Neural cell (in vitro differentiated cells): ENCODE results near the gene MYBPC2.

ENCODE experiments used
- CTCF ChIP-seq: fragments of 450-650 bp; IDR thresholded peaks from 2 replicates; pipeline ENCODE4 v1.5.1; 2014; ENCODE audit warnings: antibody characterized with exemption, mild to moderate bottlenecking, moderate library complexity; ENCODE audit not compliant: poor library complexity, severe bottlenecking
- EP300 ChIP-seq: fragments of 450-650 bp; conservative IDR thresholded peaks from 2 replicates; pipeline ENCODE4 v1.6.1; 2014; ENCODE audit warnings: antibody characterized with exemption, mild to moderate bottlenecking, moderate library complexity; ENCODE audit not compliant: poor library complexity, severe bottlenecking
- EZH2 ChIP-seq: fragments of 200-600, 300-800 bp; shearing (Covaris generic), sonication (generic); IDR thresholded peaks from 2 replicates; pipeline ENCODE4 v1.6.1; 2014; ENCODE audit warnings: antibody characterized with exemption, low read length, borderline replicate concordance, mild to moderate bottlenecking; ENCODE audit not compliant: insufficient read depth, poor library complexity, severe bottlenecking
- POLR2AphosphoS5 ChIP-seq: IDR thresholded peaks from 2 replicates; pipeline ENCODE4 v1.6.1; 2012
- SMC3 ChIP-seq: fragments of 450-650 bp; conservative IDR thresholded peaks from 2 replicates; pipeline ENCODE4 v1.6.1; 2014; ENCODE audit warnings: antibody characterized with exemption, mild to moderate bottlenecking, moderate library complexity; ENCODE audit not compliant: poor library complexity
- TAF1 ChIP-seq: IDR thresholded peaks from 2 replicates; pipeline ENCODE4 v1.6.1; 2012; ENCODE audit warnings: low read depth

- no peak for TF ChIP-seq CTCF
- no peak for TF ChIP-seq EZH2
- no peak for TF ChIP-seq POLR2AphosphoS5
- TF ChIP-seq EP300, result no peak
- TF ChIP-seq SMC3, result no peak
- no peak for TF ChIP-seq TAF1
These were observed 26.4 kb upstream of the MYBPC2 start for GRCh38 chr19:50406156-50406820.
